ENCODE results near the gene ZNF616. TPM values are rescaled to one million over a fixed set of nuclear protein-coding genes. Genes with fewer than 3 reads are reported as not detected.

Gene ZNF616
- total and polyA plus RNA-seq, 4 donors: 2.6 to 18.0 (median 5.2) TPM

DNA sequence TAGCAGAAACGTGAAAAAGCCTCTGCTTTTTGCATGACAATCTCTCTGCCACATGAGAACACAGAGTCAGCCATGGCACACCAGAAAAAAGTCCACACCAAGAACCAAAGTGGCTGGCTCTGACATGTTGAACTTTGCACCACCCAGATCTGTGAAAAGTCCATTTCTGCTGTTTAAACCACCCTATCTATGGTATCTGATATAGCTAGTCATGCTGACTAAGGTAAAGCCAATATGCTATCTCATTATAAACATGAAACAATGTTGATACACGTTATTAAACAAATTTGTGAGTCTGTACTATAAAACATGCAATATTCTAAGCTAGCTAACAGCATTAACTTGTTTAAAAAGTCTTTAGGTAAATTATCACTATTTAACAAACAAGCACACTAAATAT lies 70.1 kb downstream of the ZNF616 start:
- WGBS, 2 donors: 89 to 100% methylated on average over 2 of the region's 2 CpGs
- ATAC-seq (ENCODE audit: insufficient read depth, low FRiP score) (no peak), DNase-seq (no peak)
- Histone ChIP-seq H3K4me3 (no peak overlapping the region), H3K36me3 (ENCODE audit: control insufficient read depth in 4 of 4, insufficient read depth in 4 of 4, low read length in 4 of 4) (peaks cover 45 to 89% (median 59%) of the 10 kb centered on the region in 4 donors), H3K27me3 (ENCODE audit: control insufficient read depth in 3 of 3, insufficient read depth in 3 of 3, low read length in 2 of 3) (no peaks in the 10 kb centered on the region), H3K9me3 (ENCODE audit: control insufficient read depth in 4 of 4, insufficient read depth in 3 of 4, low read length in 3 of 4) (peaks cover 31 to 58% (median 40%) of the 10 kb centered on the region in 4 donors), H3K4me1 (ENCODE audit: control insufficient read depth in 5 of 5, insufficient read depth in 5 of 5, low read length in 5 of 5) (no peaks in the 10 kb centered on the region), H3K27ac (ENCODE audit: low read depth in 1 of 2, low read length in 1 of 2) (no peak overlapping the region), H3K9ac (ENCODE audit: insufficient read depth in 1 of 2, low read length in 2 of 2) (no peak overlapping the region)
- TF ChIP-seq, protein P1, sequence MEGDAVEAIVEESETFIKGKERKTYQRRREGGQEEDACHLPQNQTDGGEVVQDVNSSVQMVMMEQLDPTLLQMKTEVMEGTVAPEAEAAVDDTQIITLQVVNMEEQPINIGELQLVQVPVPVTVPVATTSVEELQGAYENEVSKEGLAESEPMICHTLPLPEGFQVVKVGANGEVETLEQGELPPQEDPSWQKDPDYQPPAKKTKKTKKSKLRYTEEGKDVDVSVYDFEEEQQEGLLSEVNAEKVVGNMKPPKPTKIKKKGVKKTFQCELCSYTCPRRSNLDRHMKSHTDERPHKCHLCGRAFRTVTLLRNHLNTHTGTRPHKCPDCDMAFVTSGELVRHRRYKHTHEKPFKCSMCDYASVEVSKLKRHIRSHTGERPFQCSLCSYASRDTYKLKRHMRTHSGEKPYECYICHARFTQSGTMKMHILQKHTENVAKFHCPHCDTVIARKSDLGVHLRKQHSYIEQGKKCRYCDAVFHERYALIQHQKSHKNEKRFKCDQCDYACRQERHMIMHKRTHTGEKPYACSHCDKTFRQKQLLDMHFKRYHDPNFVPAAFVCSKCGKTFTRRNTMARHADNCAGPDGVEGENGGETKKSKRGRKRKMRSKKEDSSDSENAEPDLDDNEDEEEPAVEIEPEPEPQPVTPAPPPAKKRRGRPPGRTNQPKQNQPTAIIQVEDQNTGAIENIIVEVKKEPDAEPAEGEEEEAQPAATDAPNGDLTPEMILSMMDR (IDR thresholded peaks at IDR 0.05; ENCODE audit: control extremely low read depth, extremely low read depth): no peak

DNA sequence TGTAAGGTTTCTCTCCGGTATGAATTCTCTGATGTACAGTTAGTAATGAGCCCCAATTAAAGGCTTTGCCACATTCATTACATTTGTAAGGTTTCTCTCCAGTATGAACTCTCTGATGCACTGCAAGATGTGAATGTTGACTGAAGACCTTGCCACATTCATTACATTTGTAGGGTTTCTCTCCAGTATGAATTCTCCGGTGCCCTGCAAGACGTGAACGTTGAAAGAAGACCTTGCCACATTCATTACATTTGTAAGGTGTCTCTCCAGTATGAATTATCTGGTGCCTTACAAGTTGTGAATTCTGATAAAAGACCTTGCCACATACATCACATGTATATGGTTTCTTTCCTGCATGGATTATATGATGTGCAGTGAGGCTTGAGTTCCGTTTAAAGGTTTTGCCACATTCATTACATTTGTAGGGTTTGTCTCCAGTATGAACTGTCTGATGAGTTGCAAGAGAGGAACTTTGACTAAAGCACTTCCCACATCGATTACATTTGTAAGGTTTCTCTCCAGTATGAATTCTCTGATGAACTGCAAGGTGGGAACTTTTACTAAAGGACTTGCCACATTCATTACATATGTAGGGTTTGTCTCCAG lies 73.4 kb downstream of the ZNF616 start:
- Histone ChIP-seq H3K27me3 (ENCODE audit: control insufficient read depth in 3 of 3, insufficient read depth in 3 of 3, low read length in 2 of 3) (no peaks in the 10 kb centered on the region), H3K27ac (ENCODE audit: low read depth in 1 of 2, low read length in 1 of 2) (no peak overlapping the region), H3K9me3 (ENCODE audit: control insufficient read depth in 4 of 4, insufficient read depth in 3 of 4, low read length in 3 of 4) (peaks cover 39 to 64% (median 47%) of the 10 kb centered on the region in 4 donors), H3K4me1 (ENCODE audit: control insufficient read depth in 5 of 5, insufficient read depth in 5 of 5, low read length in 5 of 5) (no peaks in the 10 kb centered on the region), H3K4me3 (no peak overlapping the region), H3K36me3 (ENCODE audit: control insufficient read depth in 4 of 4, insufficient read depth in 4 of 4, low read length in 4 of 4) (peaks cover 42 to 79% (median 62%) of the 10 kb centered on the region in 4 donors), H3K9ac (ENCODE audit: insufficient read depth in 1 of 2, low read length in 2 of 2) (no peak overlapping the region)
- 97 to 98% methylated on average over 6 of the region's 6 CpGs for WGBS, 2 donors
- TF ChIP-seq, protein P1 (IDR thresholded peaks at IDR 0.05; ENCODE audit: control extremely low read depth, extremely low read depth): no peak
- ATAC-seq (ENCODE audit: insufficient read depth, low FRiP score) (no peak), DNase-seq (no peak)

DNA sequence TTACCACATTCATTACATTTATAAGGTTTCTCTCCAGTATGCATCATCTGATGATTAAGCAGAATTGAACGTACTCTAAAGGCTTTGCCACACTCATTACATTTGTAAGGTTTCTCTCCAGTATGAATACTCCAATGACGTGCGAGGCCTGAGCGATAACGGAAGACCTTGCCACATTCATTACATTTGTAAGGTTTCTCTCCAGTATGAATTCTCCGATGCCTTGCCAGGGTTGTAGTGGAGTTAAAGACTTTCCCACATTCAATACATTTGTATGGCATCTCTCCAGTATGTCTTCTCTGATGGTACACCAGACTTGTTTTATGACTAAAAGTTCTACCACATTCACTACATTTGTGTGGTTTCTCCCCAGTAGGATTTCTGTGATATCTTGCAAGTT lies 74.3 kb downstream of the ZNF616 start:
- Histone ChIP-seq H3K4me3 (no peak overlapping the region), H3K27me3 (ENCODE audit: control insufficient read depth in 3 of 3, insufficient read depth in 3 of 3, low read length in 2 of 3) (no peaks in the 10 kb centered on the region), H3K36me3 (ENCODE audit: control insufficient read depth in 4 of 4, insufficient read depth in 4 of 4, low read length in 4 of 4) (peaks cover 39 to 69% (median 55%) of the 10 kb centered on the region in 4 donors), H3K27ac (ENCODE audit: low read depth in 1 of 2, low read length in 1 of 2) (no peak overlapping the region), H3K9ac (ENCODE audit: insufficient read depth in 1 of 2, low read length in 2 of 2) (no peak overlapping the region), H3K9me3 (ENCODE audit: control insufficient read depth in 4 of 4, insufficient read depth in 3 of 4, low read length in 3 of 4) (peaks cover 32 to 65% (median 48%) of the 10 kb centered on the region in 4 donors), H3K4me1 (ENCODE audit: control insufficient read depth in 5 of 5, insufficient read depth in 5 of 5, low read length in 5 of 5) (no peaks in the 10 kb centered on the region)
- WGBS, 2 donors: 97 to 98% methylated on average over 6 of the region's 6 CpGs
- ATAC-seq (ENCODE audit: insufficient read depth, low FRiP score): no peak
- no peak for DNase-seq
- TF ChIP-seq, protein P1 (IDR thresholded peaks at IDR 0.05; ENCODE audit: control extremely low read depth, extremely low read depth): no peak

Small RNAs within 50 kb of the gene (small RNA-seq; reads per million reads assigned to genes)
- 0.10 reads per million for gene RPL37P23 (ENCODE audit: low replicate concordance)

Other genes with a start within 250 kb of the ZNF616 start
- gene ZNF649, start 234.9 kb downstream of the ZNF616 start, total RNA-seq: 10 to 100 TPM in 1 of 2 donors, 1 to 10 TPM in 1; 9.1 to 22.1 TPM
- 1 to 10 TPM; 4.6 to 4.9 TPM for gene ZNF649, start 234.9 kb downstream of the ZNF616 start, polyA plus RNA-seq
- 10 to 100 TPM in 1 of 2 donors, 1 to 10 TPM in 1; 5.1 to 10.1 TPM for gene ZNF613, start 212.5 kb downstream of the ZNF616 start, total RNA-seq
- gene ZNF613, start 212.5 kb downstream of the ZNF616 start, polyA plus RNA-seq: 1 to 10 TPM; 2.8 to 2.9 TPM
- gene ZNF350, start 153.1 kb downstream of the ZNF616 start, total RNA-seq: 10 to 100 TPM in 1 of 2 donors, 1 to 10 TPM in 1; 8.7 to 14.4 TPM
- 1 to 10 TPM; 7.3 to 8.2 TPM for gene ZNF350, start 153.1 kb downstream of the ZNF616 start, polyA plus RNA-seq
- 10 to 100 TPM in 1 of 2 donors, 1 to 10 TPM in 1; 7.5 to 39.9 TPM for gene ZNF615, start 131.7 kb downstream of the ZNF616 start, total RNA-seq
- 1 to 10 TPM; 3.0 to 3.4 TPM for gene ZNF615, start 131.7 kb downstream of the ZNF616 start, polyA plus RNA-seq
- 10 to 100 TPM in 1 of 2 donors, 1 to 10 TPM in 1; 6.7 to 15.1 TPM for gene ZNF614, start 111.6 kb downstream of the ZNF616 start, total RNA-seq
- 1 to 10 TPM; 3.0 to 3.6 TPM for gene ZNF614, start 111.6 kb downstream of the ZNF616 start, polyA plus RNA-seq
- 10 to 100 TPM; 10.9 to 17.0 TPM for gene ZNF432, start 91.1 kb downstream of the ZNF616 start, total RNA-seq
- 10 to 100 TPM in 1 of 2 donors, 1 to 10 TPM in 1; 2.8 to 14.9 TPM for gene ZNF432, start 91.1 kb downstream of the ZNF616 start, polyA plus RNA-seq
- 10 to 100 TPM; 18.2 to 30.4 TPM for gene ZNF841, start 44.2 kb downstream of the ZNF616 start, total RNA-seq
- 10 to 100 TPM in 1 of 2 donors, 1 to 10 TPM in 1; 5.5 to 13.4 TPM for gene ZNF841, start 44.2 kb downstream of the ZNF616 start, polyA plus RNA-seq
- gene ZNF836, start 31.7 kb upstream of the ZNF616 start, total RNA-seq: 10 to 100 TPM; 15.1 to 20.6 TPM
- gene ZNF836, start 31.7 kb upstream of the ZNF616 start, polyA plus RNA-seq: 1 to 10 TPM; 3.0 to 4.3 TPM
- 100 to 1,000 TPM; 201 to 250 TPM for gene PPP2R1A, start 50.1 kb upstream of the ZNF616 start, total RNA-seq
- gene PPP2R1A, start 50.1 kb upstream of the ZNF616 start, polyA plus RNA-seq: 100 to 1,000 TPM; 117 to 138 TPM
- 10 to 100 TPM; 11.5 to 14.9 TPM for gene ZNF766, start 129.6 kb upstream of the ZNF616 start, total RNA-seq
- gene ZNF766, start 129.6 kb upstream of the ZNF616 start, polyA plus RNA-seq: 1 to 10 TPM; 3.2 to 5.4 TPM
- 10 to 100 TPM in 1 of 2 donors, 1 to 10 TPM in 1; 8.3 to 10.9 TPM for gene ZNF480, start 157.2 kb upstream of the ZNF616 start, total RNA-seq
- 10 to 100 TPM in 1 of 2 donors, 1 to 10 TPM in 1; 3.5 to 10.8 TPM for gene ZNF480, start 157.2 kb upstream of the ZNF616 start, polyA plus RNA-seq
- 1 to 10 TPM; 1.4 to 9.4 TPM for gene ZNF610, start 196.3 kb upstream of the ZNF616 start, total RNA-seq
- gene ZNF610, start 196.3 kb upstream of the ZNF616 start, polyA plus RNA-seq: 1 to 10 TPM in 1 of 2 donors, under 1 TPM in 1; 0.96 to 1.3 TPM
- 10 to 100 TPM; 12.5 to 27.4 TPM for gene ZNF880, start 230.0 kb upstream of the ZNF616 start, total RNA-seq
- 1 to 10 TPM; 7.8 to 9.0 TPM for gene ZNF880, start 230.0 kb upstream of the ZNF616 start, polyA plus RNA-seq

All from lung (tissue), 13 donors.